HK-2 (cell line): ENCODE results near the gene RCSD1.

ENCODE experiments used
- DNase-seq: peaks from one replicate; pipeline ENCODE4 v3.0.0-alpha.2; 2018; ENCODE audit not compliant: unreplicated experiment

Gene RCSD1

GRCh38 chr1:167641786-167642500, 11.9 kb downstream of the RCSD1 start:
- DNase-seq, result no peak

GRCh38 chr1:167642501-167642826, 12.4 kb downstream of the RCSD1 start:
- DNase-seq, result no peak

DNA sequence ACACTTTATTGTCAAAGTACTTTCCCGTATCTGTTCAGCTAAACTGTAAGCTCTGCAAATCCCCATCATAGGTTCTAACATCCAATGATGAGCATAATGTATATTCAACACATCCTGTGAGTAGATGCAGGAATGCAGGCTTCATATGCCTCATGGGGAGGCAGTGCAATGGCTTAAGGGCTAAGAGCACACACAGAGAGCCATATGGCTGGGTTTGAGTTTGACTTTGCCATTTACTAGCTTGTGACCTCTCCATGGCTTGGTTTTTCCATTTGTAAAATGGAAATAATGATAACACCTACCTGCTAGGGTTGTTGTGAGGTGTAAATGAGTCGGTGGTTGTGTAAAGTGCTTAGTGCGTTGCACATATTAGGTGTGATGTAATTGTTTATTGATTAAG, 13.4 kb downstream of the RCSD1 start:
- DNase-seq, result no peak

DNA sequence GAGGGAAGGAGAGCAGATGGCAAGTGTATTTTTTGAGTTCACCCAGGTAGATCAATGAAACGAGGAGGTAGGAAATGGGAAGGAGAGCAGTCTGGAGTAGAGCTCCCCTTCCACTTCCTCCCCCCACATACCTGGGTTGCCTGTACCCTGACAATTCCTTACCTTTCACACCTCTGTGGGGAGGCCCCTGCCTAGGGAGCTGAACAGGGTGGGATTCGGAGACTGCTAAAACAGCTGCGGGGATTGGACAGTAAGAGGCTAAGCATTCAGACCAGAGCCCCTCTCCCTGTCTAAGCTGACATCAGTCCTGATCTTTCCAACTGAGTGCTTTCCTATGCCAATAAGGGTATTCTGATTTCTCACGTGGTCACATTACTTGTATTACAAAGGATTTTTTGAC, 14.5 kb downstream of the RCSD1 start:
- no peak for DNase-seq

DNA sequence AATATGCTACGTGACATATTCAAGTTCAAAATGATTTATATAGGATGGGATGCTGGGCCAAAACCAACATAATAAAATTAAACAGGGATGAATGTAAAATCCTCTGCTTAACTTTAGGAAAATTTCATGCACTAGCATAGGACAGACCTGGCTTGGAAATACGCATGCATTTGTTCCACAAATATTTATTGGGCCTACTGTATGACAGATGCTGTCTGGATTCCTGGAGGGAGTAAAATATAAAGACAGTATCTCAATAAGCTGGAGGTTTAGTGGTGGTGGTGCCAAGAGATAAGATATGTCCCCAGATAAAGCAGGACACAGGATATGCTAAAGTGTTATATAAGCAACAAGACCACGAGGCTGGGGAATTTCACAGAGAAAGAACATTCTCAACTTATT, 15.1 kb downstream of the RCSD1 start:
- DNase-seq, result no peak

DNA sequence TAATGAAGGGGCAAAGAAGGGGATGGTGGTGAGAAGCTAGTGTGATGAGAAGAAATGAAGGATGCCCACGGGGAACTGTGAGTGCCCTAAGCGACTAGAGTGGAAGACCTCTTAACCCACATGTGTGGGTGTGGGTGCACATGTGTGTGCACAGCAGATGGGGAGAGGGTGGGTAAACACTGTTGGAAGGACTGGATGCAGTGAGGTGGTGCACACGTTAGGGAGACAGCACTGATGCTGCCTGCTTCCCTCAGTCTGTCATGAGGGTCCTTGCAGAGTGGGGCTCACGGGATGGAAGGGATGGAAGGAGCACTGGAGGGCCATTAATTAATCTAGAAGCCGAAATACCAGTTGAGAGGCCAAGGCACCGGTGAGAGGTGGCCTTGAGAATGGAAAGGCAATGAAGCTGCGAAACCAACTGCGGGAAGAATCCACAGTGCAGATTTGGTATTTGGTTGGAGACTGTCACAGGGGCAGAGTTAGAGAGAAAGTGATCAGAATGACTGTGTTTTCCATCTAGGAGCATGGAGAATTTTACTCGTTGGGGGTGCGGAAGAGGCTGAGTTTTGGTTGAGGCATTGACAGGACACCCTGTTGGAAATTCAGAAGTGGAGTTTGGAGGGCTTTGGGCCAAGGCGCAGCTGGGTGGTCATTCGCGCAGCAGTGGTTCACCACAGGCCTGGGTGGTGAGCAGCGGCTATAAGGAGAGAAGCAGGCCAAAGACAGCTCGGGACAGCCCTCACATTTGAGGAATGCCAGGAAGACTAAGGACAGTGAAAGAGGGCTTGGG, 15.8 kb downstream of the RCSD1 start:
- DNase-seq, result no peak

DNA sequence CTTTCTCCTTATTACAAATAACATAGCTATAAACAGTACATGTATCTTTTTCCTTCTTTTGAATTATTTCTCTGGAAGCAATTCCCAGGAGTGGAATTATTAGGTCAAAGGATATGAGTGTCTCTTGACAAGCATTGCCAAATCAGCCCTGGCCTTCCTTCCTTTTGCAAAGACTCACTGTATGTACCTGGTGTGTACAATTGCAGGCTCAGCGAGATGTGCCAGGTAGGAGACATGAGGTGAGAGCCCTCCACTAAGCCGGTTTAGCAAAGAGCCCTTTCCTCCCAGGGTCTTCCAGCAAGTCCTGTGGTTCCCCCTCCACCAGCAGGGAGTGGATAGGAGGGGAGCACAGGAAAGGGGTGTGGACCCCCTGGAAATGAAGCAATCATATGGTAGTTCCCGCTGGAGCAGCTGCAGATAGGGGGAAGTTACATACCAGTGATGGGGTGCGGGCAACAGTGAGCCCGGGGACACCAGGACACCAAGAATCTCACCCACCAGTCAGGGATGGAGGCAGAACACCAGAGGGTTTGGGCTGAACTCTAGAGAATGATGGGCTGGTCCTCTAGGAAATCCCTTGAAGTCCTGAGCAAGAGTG, 18.3 kb downstream of the RCSD1 start:
- DNase-seq, result no peak

GRCh38 chr1:167648978-167649744, 19.1 kb downstream of the RCSD1 start:
- DNase-seq, result no peak

GRCh38 chr1:167650269-167651160, 20.5 kb downstream of the RCSD1 start:
- no peak for DNase-seq

- DNase-seq, result no peak
These were observed 21.2 kb downstream of the RCSD1 start for GRCh38 chr1:167651161-167651693.

- DNase-seq, result no peak
These were observed 25.0 kb downstream of the RCSD1 start for GRCh38 chr1:167654975-167655575.

GRCh38 chr1:167656657-167657056, 26.6 kb downstream of the RCSD1 start:
- DNase-seq, result no peak

GRCh38 chr1:167658574-167659328, 28.7 kb downstream of the RCSD1 start:
- DNase-seq, result no peak

DNA sequence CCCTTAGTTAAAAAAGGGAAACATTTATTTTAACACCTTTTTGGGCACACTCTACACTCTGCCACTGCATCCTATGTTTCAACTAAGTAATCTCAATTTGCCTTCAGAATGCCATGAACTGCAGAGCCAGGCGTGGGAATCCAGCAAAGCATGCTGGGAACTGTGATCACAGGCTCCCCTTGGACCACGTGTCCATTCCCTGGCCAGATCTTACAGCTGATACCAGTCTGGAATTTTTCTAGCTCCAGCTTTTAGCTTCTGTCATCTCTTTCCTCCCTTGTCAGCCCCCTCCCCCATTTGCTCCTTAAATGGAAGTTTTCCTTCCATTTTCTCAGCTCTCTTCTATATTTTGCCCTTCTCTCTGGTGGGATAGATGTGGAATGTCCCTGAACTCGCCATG, 29.4 kb downstream of the RCSD1 start:
- DNase-seq, result no peak

GRCh38 chr1:167659881-167660280, 29.8 kb downstream of the RCSD1 start:
- no peak for DNase-seq

- no peak for DNase-seq
These were observed 31.7 kb downstream of the RCSD1 start for GRCh38 chr1:167661527-167662426.

GRCh38 chr1:167663002-167663772, 33.2 kb downstream of the RCSD1 start:
- DNase-seq, result no peak

DNA sequence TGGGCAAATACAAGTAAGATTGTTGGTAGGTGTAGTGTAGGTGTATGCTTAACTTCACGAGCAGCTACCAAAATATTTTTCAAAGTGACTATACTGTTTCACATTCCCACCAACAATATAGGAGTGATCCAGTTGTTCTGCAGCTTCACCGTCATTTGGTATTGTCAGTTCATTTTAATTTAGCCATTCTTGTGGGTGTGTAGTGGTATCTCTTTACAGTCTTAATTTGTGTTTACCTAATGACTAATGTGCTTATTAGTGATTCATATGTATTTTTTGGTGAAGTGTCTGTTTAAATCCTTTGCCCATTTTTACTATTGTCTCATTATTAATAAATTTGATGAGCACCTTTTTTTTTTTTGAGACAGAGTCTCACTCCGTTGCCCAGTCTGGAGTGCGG, 35.4 kb downstream of the RCSD1 start:
- DNase-seq, result no peak
